SK-N-SH treated with all-trans-retinoic acid at 6 μM for 48 hours (cell line): ENCODE measurements around the gene BYSL.

Experiments
- ATAC-seq: fragments of 200-7000 bp; cut with Tn5 transposase; 3 replicates; pipeline ENCODE4 v1.9.1; 2020; ENCODE audit warnings: mild to moderate bottlenecking, moderate library complexity
- ARNTL ChIP-seq: fragments of 450-650 bp; formaldehyde crosslinking; IDR thresholded peaks from 2 replicates; pipeline ENCODE4 v1.5.0; 2020; ENCODE audit warnings: low read depth, mild to moderate bottlenecking, moderate library complexity, borderline replicate concordance
- BACH2 ChIP-seq: fragments of 250-450 bp; sonication (Bioruptor Pico); IDR thresholded peaks from 2 replicates; pipeline ENCODE4 v1.9.0; 2021; ENCODE audit warnings: mild to moderate bottlenecking, borderline replicate concordance
- CSDC2 ChIP-seq: fragments of 250-450 bp; sonication (Bioruptor Pico); IDR thresholded peaks from 2 replicates; pipeline ENCODE4 v1.5.0; 2020; ENCODE audit warnings: mild to moderate bottlenecking, moderate library complexity
- ESRRG ChIP-seq: fragments of 250-450 bp; sonication (Bioruptor Pico); IDR thresholded peaks from 2 replicates; pipeline ENCODE4 v1.6.1; 2021; ENCODE audit warnings: mild to moderate bottlenecking
- GLIS3 ChIP-seq: fragments of 250-450 bp; sonication (Bioruptor Pico); IDR thresholded peaks from 2 replicates; pipeline ENCODE4 v1.5.0; 2020; ENCODE audit warnings: mild to moderate bottlenecking, moderate library complexity
- ISL1 ChIP-seq: fragments of 250-450 bp; sonication (Bioruptor Pico); IDR thresholded peaks from 2 replicates; pipeline ENCODE4 v2.1.2; 2022; ENCODE audit warnings: mild to moderate bottlenecking, moderate library complexity
- OSR1 ChIP-seq: fragments of 250-450 bp; sonication (Bioruptor Pico); IDR thresholded peaks from 2 replicates; pipeline ENCODE4 v1.8.0; 2022; ENCODE audit warnings: moderate library complexity, mild to moderate bottlenecking, inconsistent platforms
- PPARA ChIP-seq: fragments of 250-450 bp; sonication (Bioruptor Pico); IDR thresholded peaks from 2 replicates; pipeline ENCODE4 v1.5.0; 2020; ENCODE audit warnings: mild to moderate bottlenecking, borderline replicate concordance
- RARB ChIP-seq: fragments of 250-450 bp; sonication (Bioruptor Pico); IDR thresholded peaks from 2 replicates; pipeline ENCODE4 v1.8.0; 2021; ENCODE audit warnings: mild to moderate bottlenecking, moderate library complexity
- SNAI2 ChIP-seq: fragments of 250-450 bp; sonication (Bioruptor Pico); IDR thresholded peaks from 2 replicates; pipeline ENCODE4 v1.5.0; 2020; ENCODE audit warnings: mild to moderate bottlenecking, moderate library complexity
- TCF4 ChIP-seq: fragments of 250-450 bp; sonication (Bioruptor Pico); IDR thresholded peaks from 2 replicates; pipeline ENCODE4 v1.8.0; 2021; ENCODE audit warnings: mild to moderate bottlenecking, moderate library complexity, borderline replicate concordance
- TOX ChIP-seq: fragments of 250-450 bp; sonication (Bioruptor Pico); IDR thresholded peaks from 2 replicates; pipeline ENCODE4 v1.8.0; 2021; ENCODE audit warnings: mild to moderate bottlenecking, moderate library complexity, borderline replicate concordance
- ZC3H10 ChIP-seq: fragments of 250-450 bp; sonication (Bioruptor Pico); IDR thresholded peaks from 2 replicates; pipeline ENCODE4 v1.5.1; 2021; ENCODE audit warnings: mild to moderate bottlenecking, moderate library complexity
- ZNF565 ChIP-seq: fragments of 450-650 bp; formaldehyde crosslinking; conservative IDR thresholded peaks from 2 replicates; pipeline ENCODE4 v1.5.0; 2020; ENCODE audit warnings: low read depth, mild to moderate bottlenecking, moderate library complexity
- ZNF70 ChIP-seq: fragments of 450-650 bp; formaldehyde crosslinking; IDR thresholded peaks from 2 replicates; pipeline ENCODE4 v1.5.0; 2020; ENCODE audit warnings: mild to moderate bottlenecking, moderate library complexity
- ZNF8 ChIP-seq: fragments of 450-650 bp; formaldehyde crosslinking; IDR thresholded peaks from 2 replicates; pipeline ENCODE4 v1.5.0; 2020; ENCODE audit warnings: mild to moderate bottlenecking, moderate library complexity
- TF ChIP-seq, protein P1 (sequence below): fragments of 250-450 bp; sonication (Bioruptor Pico); IDR thresholded peaks from 2 replicates; pipeline ENCODE4 v1.5.0; 2020; ENCODE audit warnings: mild to moderate bottlenecking, moderate library complexity
- TF ChIP-seq, protein P2 (sequence below): fragments of 250-450 bp; sonication (Bioruptor Pico); IDR thresholded peaks from 2 replicates; pipeline ENCODE4 v1.8.0; 2020; ENCODE audit warnings: mild to moderate bottlenecking, moderate library complexity, borderline replicate concordance
- TF ChIP-seq, protein P3 (sequence below): fragments of 250-450 bp; sonication (Bioruptor Pico); IDR thresholded peaks from 2 replicates; pipeline ENCODE4 v1.5.1; 2020; ENCODE audit warnings: low read depth, mild to moderate bottlenecking, moderate library complexity
- TF ChIP-seq, protein P4 (sequence below): fragments of 250-450 bp; sonication (Bioruptor Pico); IDR thresholded peaks from 2 replicates; pipeline ENCODE4 v1.8.0; 2021; ENCODE audit warnings: low read depth, mild to moderate bottlenecking, moderate library complexity, borderline replicate concordance

Gene BYSL

DNA sequence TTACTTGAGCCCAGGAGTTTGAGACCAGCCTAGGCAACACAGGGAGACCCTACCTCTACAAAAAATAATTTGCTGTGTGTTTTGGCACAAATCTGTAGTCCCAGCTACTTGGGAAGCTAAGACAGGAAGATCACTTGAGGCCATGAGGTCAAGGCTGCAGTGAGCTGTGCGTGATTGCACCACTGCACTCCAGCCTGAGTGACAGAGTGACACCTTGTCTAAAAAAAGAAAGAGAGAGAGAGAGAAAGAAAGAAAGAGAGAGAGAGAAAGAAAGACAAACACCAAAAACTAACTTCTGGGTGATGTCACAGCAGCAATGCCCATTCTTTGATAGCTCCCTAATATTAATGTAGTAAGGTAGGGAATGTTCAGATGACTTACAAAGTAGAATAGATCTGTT, 46.6 kb upstream of the BYSL start:
- TF ChIP-seq, protein P1, sequence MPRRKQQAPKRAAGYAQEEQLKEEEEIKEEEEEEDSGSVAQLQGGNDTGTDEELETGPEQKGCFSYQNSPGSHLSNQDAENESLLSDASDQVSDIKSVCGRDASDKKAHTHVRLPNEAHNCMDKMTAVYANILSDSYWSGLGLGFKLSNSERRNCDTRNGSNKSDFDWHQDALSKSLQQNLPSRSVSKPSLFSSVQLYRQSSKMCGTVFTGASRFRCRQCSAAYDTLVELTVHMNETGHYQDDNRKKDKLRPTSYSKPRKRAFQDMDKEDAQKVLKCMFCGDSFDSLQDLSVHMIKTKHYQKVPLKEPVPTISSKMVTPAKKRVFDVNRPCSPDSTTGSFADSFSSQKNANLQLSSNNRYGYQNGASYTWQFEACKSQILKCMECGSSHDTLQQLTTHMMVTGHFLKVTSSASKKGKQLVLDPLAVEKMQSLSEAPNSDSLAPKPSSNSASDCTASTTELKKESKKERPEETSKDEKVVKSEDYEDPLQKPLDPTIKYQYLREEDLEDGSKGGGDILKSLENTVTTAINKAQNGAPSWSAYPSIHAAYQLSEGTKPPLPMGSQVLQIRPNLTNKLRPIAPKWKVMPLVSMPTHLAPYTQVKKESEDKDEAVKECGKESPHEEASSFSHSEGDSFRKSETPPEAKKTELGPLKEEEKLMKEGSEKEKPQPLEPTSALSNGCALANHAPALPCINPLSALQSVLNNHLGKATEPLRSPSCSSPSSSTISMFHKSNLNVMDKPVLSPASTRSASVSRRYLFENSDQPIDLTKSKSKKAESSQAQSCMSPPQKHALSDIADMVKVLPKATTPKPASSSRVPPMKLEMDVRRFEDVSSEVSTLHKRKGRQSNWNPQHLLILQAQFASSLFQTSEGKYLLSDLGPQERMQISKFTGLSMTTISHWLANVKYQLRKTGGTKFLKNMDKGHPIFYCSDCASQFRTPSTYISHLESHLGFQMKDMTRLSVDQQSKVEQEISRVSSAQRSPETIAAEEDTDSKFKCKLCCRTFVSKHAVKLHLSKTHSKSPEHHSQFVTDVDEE (CRISPR knock-in tag): no peak
- TF ChIP-seq ZNF8 (CRISPR knock-in tag) (no peak), PPARA (CRISPR knock-in tag) (no peak), TOX (CRISPR knock-in tag) (no peak), ZNF70 (CRISPR knock-in tag) (no peak), ESRRG (CRISPR knock-in tag) (no peak), ZC3H10 (CRISPR knock-in tag) (no peak), BACH2 (CRISPR knock-in tag) (no peak), OSR1 (no peak), TCF4 (CRISPR knock-in tag) (no peak), CSDC2 (CRISPR knock-in tag) (no peak), ISL1 (CRISPR knock-in tag) (no peak), ZNF565 (CRISPR knock-in tag) (no peak), GLIS3 (CRISPR knock-in tag) (no peak), RARB (CRISPR knock-in tag) (no peak)
- TF ChIP-seq, protein P2, sequence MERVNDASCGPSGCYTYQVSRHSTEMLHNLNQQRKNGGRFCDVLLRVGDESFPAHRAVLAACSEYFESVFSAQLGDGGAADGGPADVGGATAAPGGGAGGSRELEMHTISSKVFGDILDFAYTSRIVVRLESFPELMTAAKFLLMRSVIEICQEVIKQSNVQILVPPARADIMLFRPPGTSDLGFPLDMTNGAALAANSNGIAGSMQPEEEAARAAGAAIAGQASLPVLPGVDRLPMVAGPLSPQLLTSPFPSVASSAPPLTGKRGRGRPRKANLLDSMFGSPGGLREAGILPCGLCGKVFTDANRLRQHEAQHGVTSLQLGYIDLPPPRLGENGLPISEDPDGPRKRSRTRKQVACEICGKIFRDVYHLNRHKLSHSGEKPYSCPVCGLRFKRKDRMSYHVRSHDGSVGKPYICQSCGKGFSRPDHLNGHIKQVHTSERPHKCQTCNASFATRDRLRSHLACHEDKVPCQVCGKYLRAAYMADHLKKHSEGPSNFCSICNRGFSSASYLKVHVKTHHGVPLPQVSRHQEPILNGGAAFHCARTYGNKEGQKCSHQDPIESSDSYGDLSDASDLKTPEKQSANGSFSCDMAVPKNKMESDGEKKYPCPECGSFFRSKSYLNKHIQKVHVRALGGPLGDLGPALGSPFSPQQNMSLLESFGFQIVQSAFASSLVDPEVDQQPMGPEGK: no peak
- TF ChIP-seq, protein P3, sequence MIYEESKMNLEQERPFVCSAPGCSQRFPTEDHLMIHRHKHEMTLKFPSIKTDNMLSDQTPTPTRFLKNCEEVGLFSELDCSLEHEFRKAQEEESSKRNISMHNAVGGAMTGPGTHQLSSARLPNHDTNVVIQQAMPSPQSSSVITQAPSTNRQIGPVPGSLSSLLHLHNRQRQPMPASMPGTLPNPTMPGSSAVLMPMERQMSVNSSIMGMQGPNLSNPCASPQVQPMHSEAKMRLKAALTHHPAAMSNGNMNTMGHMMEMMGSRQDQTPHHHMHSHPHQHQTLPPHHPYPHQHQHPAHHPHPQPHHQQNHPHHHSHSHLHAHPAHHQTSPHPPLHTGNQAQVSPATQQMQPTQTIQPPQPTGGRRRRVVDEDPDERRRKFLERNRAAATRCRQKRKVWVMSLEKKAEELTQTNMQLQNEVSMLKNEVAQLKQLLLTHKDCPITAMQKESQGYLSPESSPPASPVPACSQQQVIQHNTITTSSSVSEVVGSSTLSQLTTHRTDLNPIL (CRISPR knock-in tag): no peak
- TF ChIP-seq, protein P4, sequence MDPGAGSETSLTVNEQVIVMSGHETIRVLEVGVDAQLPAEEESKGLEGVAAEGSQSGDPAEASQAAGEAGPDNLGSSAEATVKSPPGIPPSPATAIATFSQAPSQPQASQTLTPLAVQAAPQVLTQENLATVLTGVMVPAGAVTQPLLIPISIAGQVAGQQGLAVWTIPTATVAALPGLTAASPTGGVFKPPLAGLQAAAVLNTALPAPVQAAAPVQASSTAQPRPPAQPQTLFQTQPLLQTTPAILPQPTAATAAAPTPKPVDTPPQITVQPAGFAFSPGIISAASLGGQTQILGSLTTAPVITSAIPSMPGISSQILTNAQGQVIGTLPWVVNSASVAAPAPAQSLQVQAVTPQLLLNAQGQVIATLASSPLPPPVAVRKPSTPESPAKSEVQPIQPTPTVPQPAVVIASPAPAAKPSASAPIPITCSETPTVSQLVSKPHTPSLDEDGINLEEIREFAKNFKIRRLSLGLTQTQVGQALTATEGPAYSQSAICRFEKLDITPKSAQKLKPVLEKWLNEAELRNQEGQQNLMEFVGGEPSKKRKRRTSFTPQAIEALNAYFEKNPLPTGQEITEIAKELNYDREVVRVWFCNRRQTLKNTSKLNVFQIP (CRISPR knock-in tag): no peak
- no peak for ATAC-seq

DNA sequence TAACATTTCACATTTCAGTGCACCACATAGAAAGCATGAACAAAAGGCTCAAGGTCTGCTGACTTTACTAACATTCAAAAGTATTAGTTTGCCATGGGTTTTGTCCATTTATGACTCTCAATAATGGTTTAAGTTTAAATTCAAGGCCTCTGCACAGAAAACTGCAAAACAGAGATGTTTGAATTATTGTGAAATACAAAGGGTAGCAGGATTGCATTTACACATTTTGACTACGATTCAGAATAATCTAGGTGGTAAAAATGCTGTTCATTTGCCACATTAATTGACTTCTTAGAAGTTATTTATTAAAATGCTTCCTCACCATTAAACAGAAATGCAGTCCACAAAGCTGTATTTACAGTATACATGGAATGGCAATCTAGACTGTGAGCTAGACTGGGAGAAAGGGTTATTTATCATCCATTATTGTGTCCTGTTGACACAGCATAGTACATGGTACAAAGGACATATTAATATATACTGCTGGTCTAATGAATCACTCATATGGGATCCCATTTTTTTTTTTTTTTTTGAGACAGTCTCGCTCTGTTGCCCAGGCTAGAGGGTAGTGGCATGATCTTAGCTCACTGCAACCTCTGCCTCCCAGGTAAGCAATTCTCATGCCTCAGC, 44.1 kb upstream of the BYSL start:
- TF ChIP-seq PPARA (CRISPR knock-in tag) (no peak), ISL1 (CRISPR knock-in tag) (no peak), BACH2 (CRISPR knock-in tag) (no peak), TOX (CRISPR knock-in tag) (no peak), OSR1 (no peak), ZNF8 (CRISPR knock-in tag) (no peak), ARNTL (CRISPR knock-in tag) (no peak), CSDC2 (CRISPR knock-in tag) (no peak), TCF4 (CRISPR knock-in tag) (no peak), ZNF70 (CRISPR knock-in tag) (no peak), ZC3H10 (CRISPR knock-in tag) (no peak), ESRRG (CRISPR knock-in tag) (no peak), SNAI2 (no peak), ZNF565 (CRISPR knock-in tag) (no peak), RARB (CRISPR knock-in tag) (no peak)
- TF ChIP-seq, protein P4 (CRISPR knock-in tag): no peak
- TF ChIP-seq, protein P1 (CRISPR knock-in tag): no peak
- TF ChIP-seq, protein P2: no peak
- ATAC-seq: no peak
